ENCODE results near the gene ANKRA2. TPM values are rescaled to one million over a fixed set of nuclear protein-coding genes. Genes with fewer than 3 reads are reported as not detected.

Gene ANKRA2
- 18.5 and 21.9 TPM in 2 replicates for total RNA-seq

DNA sequence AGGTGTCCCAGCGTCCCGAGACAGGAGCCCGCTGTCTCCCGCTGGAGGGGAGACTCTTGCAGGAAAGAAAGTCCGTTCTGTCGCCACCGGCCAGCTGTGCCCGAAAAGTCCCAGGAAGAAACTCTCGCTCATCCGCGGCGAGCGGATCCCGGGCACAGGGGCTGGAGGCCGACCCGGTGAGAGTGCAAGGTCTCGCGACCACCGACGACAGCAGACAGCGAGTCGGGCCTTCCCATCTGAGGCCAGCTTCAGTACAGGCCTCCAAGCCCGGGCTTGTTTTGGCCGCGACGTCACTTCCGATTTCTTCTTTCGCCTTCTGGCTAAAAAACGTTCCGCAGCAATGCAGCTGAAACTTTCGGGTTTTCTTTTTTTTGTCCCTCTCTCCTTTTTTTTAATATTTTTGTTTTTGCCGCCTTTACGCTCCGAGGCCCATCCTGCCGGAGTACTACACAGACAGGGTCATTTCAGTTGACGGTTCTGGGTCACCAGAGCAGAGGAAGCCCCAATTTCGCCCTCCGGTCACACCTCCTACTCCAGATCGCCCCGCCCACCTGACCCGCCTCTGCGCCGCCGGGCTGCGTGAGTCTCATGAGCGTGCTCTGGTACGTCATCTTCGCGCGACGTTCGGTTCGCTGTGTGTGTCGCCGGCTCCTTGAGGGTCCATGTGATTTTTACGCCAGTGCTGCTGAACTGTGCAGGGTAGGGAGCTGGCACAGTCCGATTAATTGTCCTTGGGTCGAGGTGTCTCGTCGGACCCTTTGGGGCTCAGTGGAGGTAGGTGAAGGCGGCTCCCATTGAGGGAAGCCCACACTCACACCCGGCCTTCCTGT, at the start of gene ANKRA2, which contains the start of gene UTP15:
ANKRA2 (minus strand) TSS at position 501 of the 830 bp plus-strand sequence. CDS start 2,758 bp downstream, outside the sequence.
UTP15 (plus strand) TSS at position 605 of the 830 bp plus-strand sequence. CDS start 1,602 bp downstream, outside the sequence.

Other genes with a start within 250 kb of the ANKRA2 start
- 13.2 and 18.0 TPM in 2 replicates for gene FOXD1, start 116.9 kb downstream of the ANKRA2 start, total RNA-seq
- gene BTF3, start 67.2 kb downstream of the ANKRA2 start, total RNA-seq, result 511 and 785 TPM in 2 replicates
- gene UTP15, start 104 bp upstream of the ANKRA2 start, total RNA-seq, result 12.3 and 14.5 TPM in 2 replicates
- gene ARHGEF28, start 60.6 kb upstream of the ANKRA2 start, total RNA-seq, result 2.1 and 9.1 TPM in 2 replicates

Data from epithelial cell of alveolus of lung (primary cell).